ENCODE data around the gene YY1.
"Not testable (repeated sequence)": the region's sequence is repeated elsewhere in the genome, so short reads cannot be mapped to it uniquely, and the experiment has no call there.

Gene YY1

GRCh38 chr14:100238419-100239210 lies at the start of gene YY1:
Gene YY1, plus strand, starts transcription at chr14:100239144. Its CDS starts 101 bp downstream, at chr14:100239245.
- peak; percentile 99 for DNase-seq

GRCh38 chr14:100190126-100190525 lies 48.8 kb upstream of the YY1 start:
- no peak for DNase-seq

- DNase-seq = no peak
These were observed 47.2 kb upstream of the YY1 start for GRCh38 chr14:100191584-100192249.

- peak; percentile 74 for DNase-seq
These were observed 46.7 kb upstream of the YY1 start for GRCh38 chr14:100192250-100192671.

GRCh38 chr14:100192672-100193416 lies 46.1 kb upstream of the YY1 start:
- DNase-seq = peak; percentile 100

- peak; percentile 66 for DNase-seq
These were observed 45.3 kb upstream of the YY1 start for GRCh38 chr14:100193417-100194357.

- DNase-seq = no peak
These were observed 39.6 kb upstream of the YY1 start for GRCh38 chr14:100199240-100199860.

- no peak for DNase-seq
These were observed 38.6 kb upstream of the YY1 start for GRCh38 chr14:100200311-100200710.

GRCh38 chr14:100201701-100202100 lies 37.2 kb upstream of the YY1 start:
- no peak for DNase-seq

GRCh38 chr14:100202712-100203111 lies 36.2 kb upstream of the YY1 start:
- DNase-seq = no peak

- DNase-seq = no peak
These were observed 35.8 kb upstream of the YY1 start for GRCh38 chr14:100203146-100203545.

- DNase-seq = no peak
These were observed 34.7 kb upstream of the YY1 start for GRCh38 chr14:100203962-100204834.

GRCh38 chr14:100204835-100205167 lies 34.1 kb upstream of the YY1 start:
- DNase-seq = not testable (repeated sequence)

- DNase-seq = not testable (repeated sequence)
These were observed 31.4 kb upstream of the YY1 start for GRCh38 chr14:100207588-100207987.

- not testable (repeated sequence) for DNase-seq
These were observed 30.8 kb upstream of the YY1 start for GRCh38 chr14:100208136-100208535.

GRCh38 chr14:100211366-100211765 lies 27.6 kb upstream of the YY1 start:
- DNase-seq = no peak

- no peak for DNase-seq
These were observed 27.1 kb upstream of the YY1 start for GRCh38 chr14:100211893-100212292.

- DNase-seq = no peak
These were observed 26.2 kb upstream of the YY1 start for GRCh38 chr14:100212476-100213333.

GRCh38 chr14:100213587-100213955 lies 25.4 kb upstream of the YY1 start:
- DNase-seq = no peak

Data from activated CD8-positive, alpha-beta memory T cell treated with anti-CD3 and anti-CD28 coated beads, Interleukin-2, amount 50 U/mL, for 48 hours (primary cell).